Gastroesophageal sphincter (tissue), 3 donors: ENCODE results near the gene LDLRAD2.

Experiments used
- CTCF ChIP-seq, 4 experiments: fragments of 200-600 bp in 2 of 4; fragments of 450-650 bp in 2 of 4; sonication (generic) in 1 of 4; IDR thresholded peaks; one replicate each; pipeline ENCODE4 v1.5.1; 2017 to 2019; ENCODE audit warnings: antibody characterized with exemption in 4 of 4, mild to moderate bottlenecking in 2 of 4, moderate library complexity in 2 of 4
- POLR2A ChIP-seq, 2 donors: fragments of 450-650 bp; IDR thresholded peaks; one replicate each; pipeline ENCODE4 v1.6.1; 2017; ENCODE audit warnings: antibody characterized with exemption in 2 of 2, mild to moderate bottlenecking in 2 of 2, moderate library complexity in 1 of 2
- POLR2AphosphoS5 ChIP-seq: sonication (generic); formaldehyde crosslinking; IDR thresholded peaks from one replicate; pipeline ENCODE4 v1.6.1; 2017; ENCODE audit warnings: antibody characterized with exemption

DNA sequence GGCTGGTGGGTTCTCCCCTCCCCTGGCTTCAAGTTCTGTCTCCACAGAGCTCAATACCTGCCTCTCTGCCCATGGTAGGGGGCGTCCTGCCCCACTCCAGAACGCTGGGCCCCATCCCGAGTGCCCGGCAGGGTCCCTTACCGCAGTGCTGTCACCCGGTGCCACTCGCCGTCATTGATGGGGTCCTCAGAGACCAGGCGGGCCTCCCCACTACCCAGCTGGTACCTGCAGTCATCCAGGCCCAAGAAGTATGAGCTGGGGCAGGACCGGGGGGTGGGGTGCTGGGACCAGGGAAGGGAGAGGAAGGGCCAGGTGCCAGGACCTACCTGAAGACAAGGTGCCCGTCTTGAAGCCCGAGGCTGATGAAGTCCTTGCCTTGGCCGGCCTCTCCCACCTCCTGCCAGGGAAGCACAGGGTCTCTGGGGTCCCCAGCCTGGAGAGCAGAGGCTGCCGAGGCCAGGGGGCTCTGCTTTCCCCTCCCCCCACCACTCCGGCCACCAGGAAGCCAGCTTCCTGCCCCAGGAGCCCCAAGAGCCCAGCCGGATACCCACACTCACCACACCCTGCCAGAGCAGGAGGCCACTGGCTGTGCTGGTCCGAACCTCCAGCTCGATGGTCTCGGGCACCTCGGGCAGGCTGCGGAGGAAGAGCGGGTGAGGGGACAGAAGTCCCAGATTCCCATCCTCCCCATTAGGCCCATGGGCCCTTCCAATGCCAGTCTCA, 12.1 kb downstream of the LDLRAD2 start:
- TF ChIP-seq CTCF (IDR thresholded peaks at IDR 0.05) = no peak
- no peak for TF ChIP-seq POLR2A (IDR thresholded peaks at IDR 0.05)
- no peak for TF ChIP-seq POLR2AphosphoS5
